Occipital lobe (tissue), 2 donors: Measurements from ENCODE around the gene KRTAP4-11. TPM values are rescaled to one million over a fixed set of nuclear protein-coding genes. Genes with fewer than 3 reads are reported as not detected.
"Not testable (repeated sequence)": the region's sequence is repeated elsewhere in the genome, so short reads cannot be mapped to it uniquely, and the experiment has no call there.

Experiments
- DNase-seq: peaks from one replicate; lab custom pipeline; 2025; lab: John Stamatoyannopoulos, UW
- total RNA-seq: library from RNA; depleted of rRNA; stranded (reverse); fragments of >200 nt; gene quantifications from one replicate; pipeline ENCODE4 v1.2.3, GENCODE V29; 2014

KRTAP4-11 gene
- total RNA-seq = not detected

DNA sequence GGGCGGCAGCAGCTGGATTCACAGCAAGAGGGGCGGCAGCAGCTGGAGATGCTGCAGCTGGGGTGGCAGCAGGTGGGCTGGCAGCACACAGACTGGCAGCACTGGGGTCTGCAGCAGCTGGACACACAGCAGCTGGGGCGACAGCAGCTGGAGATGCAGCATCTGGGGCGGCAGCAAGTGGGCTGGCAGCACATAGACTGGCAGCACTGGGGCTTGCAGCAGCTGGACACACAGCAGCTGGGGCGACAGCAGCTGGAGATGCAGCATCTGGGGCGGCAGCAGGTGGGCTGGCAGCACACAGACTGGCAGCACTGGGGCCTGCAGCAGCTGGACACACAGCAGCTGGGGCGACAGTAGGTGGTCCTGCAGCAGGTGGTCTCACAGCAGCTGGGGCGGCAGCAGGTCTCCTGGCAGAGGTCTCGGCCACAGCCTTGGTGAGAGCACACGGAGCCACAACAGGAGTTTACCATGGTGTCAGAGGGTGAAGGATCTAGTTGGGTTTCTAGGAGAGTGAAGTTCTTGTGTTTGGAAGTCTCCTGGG lies at the start of gene KRTAP4-11:
Gene KRTAP4-11, minus strand, starts transcription at position 528 of the 541 bp plus-strand sequence. Its CDS starts 58 bp downstream, at position 470.
- not testable (repeated sequence) for DNase-seq

DNA sequence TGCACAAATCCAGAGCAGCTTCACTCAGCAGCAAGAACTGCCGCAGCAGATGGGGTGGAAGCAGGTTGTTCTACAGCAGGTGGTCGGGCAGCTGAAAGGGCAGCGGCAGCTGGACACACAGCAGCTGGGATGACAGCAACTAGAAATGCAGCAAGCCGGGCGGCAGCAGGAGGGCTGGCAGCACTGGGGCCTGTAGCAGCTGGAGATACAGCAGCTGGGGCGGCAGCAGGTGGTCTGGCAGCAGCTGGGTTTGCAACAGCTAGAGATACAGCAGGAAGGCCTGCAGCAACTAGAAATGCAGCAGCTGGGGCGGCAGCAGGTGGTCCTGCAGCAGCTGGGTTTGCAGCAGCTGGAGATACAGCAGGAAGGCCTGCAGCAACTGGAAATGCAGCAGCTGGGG lies 49.4 kb upstream of the KRTAP4-11 start:
- DNase-seq = no peak

DNA sequence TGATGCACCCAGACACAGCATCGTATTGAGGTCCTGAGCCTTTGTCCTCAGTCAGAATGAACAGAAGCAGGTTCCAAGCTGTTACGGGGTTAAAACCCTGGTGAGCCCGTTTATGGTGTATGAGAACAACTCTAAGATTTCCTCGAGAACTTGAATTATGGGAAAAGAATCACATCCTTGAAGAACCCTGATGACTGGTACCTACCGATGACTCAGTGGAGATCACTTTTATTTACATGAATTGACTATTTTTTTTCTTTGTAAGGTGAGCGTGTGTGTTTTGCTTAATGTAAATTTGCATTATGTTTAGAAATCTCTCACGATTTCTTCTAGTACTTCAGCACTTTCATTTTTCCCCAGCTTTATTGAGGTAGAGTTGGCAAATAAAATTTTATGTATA lies 45.7 kb upstream of the KRTAP4-11 start:
- no peak for DNase-seq

DNA sequence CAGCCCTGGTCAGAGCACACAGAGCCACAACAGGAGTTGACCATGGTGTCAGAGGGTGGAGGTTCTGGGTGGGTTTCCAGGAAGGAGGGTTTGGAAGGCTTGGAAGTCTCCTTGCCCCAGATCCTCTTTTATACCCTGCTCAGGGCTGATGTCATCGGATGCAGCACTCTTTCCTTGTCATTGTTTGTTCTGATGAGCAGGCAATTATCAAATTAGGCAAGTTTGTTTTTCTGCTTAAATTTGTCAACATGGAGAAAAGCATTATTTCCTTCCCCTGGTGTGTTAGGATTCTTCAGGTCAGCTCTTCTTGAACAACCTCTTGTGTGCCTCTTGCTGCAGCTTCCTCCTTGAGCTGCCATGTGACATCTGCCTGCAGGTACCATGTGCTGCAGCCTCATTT lies 42.5 kb upstream of the KRTAP4-11 start, which contains the start of gene KRTAP4-4:
Gene KRTAP4-4, minus strand, starts transcription at position 101 of the 400 bp plus-strand sequence. Its CDS starts 57 bp downstream, at position 44.
- no peak for DNase-seq

DNA sequence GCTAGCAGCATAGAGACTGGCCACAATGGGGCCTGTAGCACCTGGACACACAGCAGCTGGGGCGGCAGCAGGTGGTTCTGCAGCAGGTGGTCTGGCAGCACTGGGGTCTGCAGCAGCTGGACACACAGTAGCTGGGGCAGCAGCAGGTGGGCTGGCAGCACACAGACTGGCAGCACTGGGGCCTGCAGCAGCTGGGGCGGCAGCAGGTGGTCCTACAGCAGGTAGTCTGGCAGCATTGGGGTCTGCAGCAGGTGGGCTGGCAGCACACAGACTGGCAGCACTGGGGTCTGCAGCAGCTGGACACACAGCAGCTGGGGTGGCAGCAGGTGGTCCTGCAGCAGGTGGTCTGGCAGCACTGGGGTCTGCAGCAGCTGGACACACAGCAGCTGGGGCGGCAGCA lies 42.0 kb upstream of the KRTAP4-11 start:
- not testable (repeated sequence) for DNase-seq

DNA sequence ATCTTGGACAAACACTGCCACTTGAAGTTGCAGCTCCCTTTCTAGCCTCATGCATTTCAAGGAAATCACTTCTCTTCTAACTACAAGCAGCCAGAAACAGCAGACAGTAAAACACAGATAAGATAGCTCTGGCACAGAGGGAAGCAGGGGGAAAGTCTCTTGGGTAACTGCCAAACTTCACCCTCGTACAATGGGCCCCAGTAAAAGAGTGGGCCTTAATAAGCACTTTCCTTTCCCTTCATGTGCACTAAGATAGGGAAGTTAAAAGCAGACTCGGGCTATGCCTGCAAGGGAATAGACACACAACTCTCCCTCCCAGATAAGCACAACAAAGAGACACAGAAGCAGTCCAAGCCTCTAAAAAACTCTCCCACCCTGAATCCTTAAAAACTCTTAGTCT lies 35.7 kb upstream of the KRTAP4-11 start:
- DNase-seq = no peak

DNA sequence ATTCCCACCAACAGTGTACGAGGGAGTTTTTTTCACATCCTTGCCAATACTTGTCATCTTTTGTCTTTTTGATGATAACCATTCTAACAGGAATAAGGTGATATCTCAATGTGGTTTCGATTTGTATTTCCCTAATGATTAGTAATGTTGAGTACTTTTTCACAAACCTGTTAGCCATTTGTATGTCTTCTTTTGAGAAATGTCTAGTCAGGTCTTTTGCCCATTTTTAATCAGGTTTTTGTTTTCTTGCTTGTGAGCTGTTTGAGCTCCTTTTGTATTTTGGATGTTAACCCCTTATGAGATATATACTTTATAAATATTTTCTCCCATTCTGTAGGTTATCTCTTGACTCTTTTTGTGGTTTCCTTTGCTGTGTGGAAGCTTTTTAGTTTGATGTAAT lies 33.4 kb upstream of the KRTAP4-11 start:
- DNase-seq = no peak

DNA sequence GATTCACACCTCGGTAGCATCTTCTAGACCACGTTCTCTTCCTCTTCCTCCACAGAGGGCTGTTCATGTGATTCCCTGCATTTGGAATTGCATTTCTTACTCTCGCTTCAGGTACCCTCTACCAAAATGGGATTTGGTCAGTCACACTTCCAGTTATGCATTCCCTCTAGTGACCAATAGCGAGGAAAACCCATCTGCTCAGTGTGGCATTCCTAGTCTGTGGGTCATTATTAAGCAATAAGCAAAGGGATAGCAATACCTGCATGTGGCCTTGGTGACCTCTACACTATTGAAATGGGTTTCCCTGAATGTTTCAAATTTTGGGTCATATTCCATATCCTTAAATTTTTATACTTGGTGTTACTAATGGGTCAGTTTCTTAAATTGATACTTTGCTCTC lies 31.9 kb upstream of the KRTAP4-11 start:
- no peak for DNase-seq

DNA sequence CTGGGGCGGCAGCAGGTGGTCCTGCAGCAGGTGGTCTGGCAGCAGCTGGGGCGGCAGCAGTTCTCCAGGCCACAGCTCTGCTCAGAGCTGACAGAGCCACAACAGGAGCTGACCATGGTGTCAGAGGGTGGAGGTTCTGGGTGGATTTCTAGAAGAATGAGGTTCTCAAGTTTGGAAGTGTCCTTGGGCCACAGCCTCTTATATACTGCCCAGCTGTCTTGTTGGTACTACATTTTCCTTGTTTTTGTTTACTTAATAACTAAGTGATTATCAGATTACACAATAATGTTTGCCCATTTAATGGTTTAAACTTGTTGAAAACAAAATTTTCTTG lies 31.4 kb upstream of the KRTAP4-11 start, which contains the start of gene KRTAP4-5:
Gene KRTAP4-5, minus strand, starts transcription at position 174 of the 334 bp plus-strand sequence. Its CDS starts 58 bp downstream, at position 116.
- DNase-seq = no peak

DNA sequence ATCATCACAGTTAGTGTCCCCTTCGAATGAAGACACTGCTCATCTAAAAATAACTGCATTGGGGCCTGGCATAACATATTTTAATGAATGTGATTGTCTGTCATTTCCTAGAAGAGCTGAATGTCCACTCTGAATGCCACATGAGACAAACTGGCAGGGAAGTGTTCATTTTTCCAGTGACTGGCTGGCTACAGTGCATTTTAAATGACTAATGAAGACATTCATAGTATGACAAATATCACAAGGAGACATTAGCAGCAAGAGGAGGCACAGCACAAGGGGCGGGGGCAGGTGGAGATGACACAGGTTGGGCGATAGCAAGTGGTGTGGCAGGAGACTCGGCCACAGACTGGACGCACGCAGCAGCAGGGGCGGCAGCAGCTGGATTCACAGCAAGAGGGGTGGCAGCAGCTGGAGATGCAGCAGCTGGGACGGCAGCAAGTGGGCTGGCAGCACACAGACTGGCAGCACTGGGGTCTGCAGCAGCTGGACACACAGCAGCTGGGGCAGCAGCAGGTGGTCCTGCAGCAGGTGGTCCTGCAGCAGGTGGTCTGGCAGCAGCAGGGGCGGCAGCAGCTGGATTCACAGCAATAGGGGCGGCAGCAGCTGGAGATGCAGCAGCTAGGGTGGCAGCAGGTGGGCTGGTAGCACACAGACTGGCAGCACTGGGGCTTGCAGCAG lies 30.9 kb upstream of the KRTAP4-11 start:
- not testable (repeated sequence) for DNase-seq

DNA sequence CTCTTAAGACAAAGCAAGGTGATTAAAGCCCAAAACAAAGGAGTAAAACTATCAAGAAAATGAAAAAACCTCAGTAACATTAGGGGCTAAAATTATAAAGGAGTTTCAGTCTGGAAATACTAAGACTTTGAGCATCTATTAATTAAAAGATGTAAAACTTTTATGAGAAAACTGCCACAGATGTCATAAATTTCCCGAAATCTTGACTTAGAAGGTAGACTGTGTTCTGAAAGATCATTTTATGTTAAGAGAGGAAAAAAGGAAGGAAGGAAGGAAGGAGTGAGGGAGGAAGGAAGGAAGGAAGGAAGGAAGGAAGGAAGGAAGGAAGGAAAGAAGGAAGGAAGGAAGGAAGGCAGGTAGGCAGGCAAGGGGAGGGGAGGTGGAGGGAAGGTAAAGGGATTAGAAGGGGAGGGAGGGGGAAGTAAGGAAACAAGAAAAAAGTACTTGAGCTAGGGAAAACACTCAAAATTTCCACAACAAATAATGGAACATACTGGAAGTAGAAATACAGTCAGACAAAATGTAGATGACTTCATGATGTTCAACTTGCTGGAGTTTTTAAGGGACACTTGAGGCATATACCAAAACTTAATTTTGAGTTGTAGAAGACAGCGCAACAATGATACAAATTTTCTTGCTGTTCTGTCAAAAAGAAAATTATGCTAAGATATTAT lies 29.5 kb upstream of the KRTAP4-11 start:
- DNase-seq = no peak

DNA sequence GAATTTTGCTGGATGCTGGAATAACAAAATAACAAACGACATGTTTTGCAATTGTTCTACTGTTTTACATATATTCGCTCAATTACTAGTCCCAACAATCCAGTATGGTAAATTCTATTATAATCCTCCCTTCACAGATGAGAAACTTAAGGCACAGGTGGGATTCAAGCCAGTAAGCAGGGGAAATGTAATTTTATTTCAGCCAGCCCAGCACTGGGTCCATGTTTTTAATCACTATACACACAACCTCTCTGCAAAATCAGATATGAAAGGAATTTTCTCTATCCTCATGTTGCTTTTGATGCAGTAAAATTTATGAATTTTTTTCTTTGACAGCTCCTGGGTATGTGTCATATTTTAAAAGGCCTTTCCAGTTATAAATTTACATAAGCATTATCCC lies 27.1 kb upstream of the KRTAP4-11 start:
- no peak for DNase-seq

DNA sequence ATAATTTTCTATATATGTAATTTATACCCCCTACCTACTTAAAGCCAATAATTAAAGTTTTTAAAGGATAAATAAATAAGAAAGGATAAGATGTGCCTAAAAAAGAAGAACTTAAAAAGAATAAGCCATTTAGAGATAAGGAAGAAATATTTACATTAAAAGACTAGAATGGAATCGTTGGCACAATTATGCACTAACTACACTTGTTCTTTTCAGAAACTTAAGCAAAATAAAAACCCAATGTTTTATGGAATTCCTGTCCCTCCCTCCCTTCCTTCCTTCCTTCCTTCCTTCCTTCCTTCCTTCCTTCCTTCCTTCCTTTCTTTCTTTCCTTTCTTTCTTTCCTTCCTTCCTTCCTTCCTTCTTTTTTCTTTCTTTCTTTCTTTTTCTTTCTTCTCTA lies 26.7 kb upstream of the KRTAP4-11 start:
- DNase-seq = no peak

DNA sequence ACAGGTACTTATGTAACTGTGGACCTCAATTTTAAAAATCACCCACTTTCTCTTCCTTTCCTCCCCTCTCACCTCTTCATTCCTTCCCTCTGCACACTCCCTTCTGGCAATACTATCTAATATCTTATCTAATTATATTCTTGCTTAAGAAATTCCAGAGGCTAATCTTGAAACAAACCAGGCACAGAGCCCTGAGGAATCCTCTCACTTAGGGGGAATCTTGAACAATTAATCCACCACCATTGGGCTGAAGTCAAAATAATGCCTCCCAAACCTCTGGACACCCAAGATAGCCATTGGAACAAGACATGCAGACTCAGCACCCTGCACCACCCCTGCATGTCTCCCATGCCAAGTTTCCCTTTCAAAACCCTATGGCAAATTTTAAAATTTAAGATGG lies 23.2 kb upstream of the KRTAP4-11 start:
- no peak for DNase-seq

DNA sequence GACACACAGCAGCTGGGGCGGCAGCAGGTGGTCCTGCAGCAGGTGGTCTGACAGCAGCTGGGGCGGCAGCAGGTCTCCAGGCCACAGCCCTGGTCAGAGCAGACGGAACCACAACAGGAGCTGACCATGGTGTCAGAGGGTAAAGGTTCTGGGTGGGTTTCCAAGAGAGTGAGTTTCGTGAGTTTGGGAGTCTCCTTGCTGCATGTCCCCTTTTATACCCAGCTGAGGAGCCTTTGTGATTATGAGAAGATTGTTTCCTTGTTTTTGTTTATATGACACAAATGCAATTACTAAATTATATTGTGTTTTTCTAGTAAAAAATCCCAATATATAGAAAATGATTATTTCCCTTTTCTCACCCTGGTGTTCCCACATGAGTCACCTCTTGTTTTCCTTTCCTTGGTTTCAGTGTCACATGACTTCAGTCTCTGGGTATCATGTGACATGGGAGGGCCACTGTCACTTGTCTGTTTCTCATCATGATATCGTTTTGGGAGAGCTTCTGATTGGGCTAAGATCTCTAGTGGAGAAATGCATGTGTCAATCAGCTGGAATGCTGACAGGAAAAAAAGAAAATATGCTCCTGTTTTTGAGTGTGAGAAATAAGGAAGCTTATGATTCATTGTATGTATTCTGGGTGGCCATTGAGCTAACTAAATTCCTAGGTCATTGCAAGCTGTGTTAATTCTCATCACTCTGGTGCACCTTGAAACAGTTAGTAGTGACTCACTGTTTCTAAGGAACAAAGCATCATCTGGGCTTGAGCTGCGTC lies 22.4 kb upstream of the KRTAP4-11 start, which contains the start of gene KRTAP4-6:
Gene KRTAP4-6, minus strand, starts transcription at position 185 of the 772 bp plus-strand sequence. Its CDS starts 57 bp downstream, at position 128.
- no peak for DNase-seq

DNA sequence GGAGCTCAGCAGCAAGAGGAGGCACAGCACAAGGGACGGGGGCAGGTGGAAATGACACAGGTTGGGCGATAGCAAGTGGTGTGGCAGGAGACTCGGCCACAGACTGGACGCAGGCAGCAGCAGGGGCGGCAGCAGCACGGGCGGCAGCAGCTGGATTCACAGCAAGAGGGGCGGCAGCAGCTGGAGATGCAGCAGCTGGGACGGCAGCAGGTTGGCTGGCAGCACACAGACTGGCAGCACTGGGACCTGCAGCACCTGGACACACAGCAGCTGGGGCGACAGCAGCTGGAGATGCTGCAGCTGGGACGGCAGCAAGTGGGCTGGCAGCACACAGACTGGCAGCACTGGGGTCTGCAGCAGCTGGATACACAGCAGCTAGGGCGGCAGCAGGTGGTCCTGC lies 21.7 kb upstream of the KRTAP4-11 start:
- not testable (repeated sequence) for DNase-seq

DNA sequence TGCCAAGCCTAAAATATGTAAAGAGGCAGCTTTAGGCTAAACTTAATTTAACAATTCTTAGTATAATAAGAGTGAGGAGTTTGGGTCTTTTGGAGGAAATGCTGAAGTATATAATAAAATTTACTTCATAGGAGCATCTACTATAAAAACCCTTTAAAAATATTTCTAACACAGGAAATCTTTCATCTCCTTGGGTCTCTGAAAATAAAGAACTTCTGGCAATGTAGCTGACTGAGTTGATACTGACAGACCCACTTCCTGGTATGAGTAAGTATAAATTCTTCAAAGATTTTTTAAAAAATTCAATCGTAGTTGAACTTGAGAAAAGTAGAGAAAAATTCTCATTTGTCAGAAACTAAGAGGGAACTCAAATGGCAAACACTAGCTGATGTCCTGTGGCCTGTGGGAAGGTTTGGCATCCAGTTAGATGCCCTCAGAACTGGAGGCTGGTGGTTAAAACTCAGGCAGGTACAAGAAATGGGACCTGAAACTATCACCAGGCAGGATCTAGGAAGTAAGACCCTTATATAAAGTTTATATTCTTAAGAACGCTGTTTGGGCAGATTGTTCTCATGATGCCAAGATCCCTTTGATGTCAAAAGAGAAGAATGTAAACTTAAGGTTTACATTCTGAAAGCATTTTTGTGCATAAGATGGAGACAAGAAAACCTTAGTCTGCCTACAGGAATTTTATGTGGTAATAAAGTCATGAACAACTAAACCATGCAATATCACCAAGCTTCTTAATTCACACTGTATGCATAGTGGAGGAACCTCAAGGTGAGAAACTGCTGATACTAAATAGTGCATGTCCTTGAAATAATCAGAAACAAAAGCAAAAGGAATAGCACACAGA lies 15.9 kb upstream of the KRTAP4-11 start:
- DNase-seq = no peak

DNA sequence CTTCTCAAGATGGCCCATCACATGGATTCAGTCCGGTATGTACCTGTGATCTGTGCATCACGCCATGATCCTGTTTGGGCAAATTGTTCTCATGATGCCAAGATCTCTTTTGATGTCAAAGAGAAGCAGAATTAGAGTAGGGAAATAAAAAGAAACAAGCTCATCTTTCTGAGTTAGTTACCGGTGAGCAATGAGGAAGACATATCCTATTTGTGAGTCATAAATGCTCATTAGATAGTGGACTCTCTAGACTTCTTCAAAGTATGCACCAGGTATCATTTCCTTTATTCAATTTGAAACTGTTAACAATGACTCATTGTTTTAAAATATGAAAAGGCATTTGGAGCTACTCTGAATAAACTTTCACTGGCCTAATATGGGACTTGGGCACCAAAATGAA lies 13.8 kb upstream of the KRTAP4-11 start:
- no peak for DNase-seq

DNA sequence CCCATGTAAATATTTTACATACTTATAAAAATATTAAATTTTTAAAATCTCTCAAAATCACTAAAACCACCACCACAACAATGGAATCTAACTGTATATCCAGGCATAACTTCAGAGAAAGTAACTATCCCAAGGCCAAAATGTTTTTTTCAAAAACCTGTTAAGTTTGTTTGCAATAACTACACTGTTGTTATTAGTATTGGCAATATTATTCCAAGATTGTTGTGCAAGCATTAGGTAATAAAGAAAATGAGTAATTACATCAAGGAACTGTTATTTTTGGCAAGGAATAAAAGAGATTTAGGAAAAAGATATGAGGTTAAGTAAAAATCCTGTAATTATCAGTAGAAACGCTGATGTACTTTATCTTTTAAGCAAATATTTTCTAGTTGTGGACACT lies 9.2 kb upstream of the KRTAP4-11 start:
- DNase-seq = no peak

DNA sequence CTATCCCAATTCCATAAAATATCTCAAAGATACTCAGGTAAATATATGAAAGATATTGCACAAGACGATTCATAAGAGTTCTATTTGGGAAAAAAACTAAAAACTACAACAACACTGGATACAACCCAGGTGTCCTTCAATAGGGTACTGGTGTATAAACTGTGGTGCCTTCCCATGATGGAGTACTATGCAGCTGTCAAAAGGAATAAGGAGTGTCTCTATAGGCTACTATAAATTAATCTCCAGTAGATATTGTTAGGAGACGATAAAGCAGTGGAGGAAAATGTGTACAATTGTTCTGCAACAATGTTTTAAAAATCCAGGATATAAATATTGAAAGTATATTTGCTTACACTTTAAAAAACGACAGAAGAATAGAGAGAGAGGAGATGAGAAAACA lies 8.2 kb upstream of the KRTAP4-11 start:
- no peak for DNase-seq

DNA sequence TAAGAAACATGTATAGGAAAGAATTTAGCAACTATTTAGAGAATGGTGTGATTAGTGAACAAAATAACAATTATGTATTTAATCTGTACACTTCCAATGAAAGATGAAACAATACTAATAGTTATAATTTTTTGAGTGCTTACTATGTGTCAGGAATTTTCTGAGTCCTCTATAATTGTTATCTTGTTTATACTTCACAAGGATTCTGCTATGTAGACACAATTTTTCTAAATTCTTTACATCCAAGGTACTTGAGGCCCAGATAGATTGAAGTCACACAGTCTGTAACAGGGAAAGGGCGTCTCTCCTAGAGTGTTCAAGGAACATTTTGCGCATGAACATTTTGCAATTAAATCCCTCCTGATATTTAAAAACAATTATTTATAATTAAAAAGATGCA lies 6.9 kb upstream of the KRTAP4-11 start:
- no peak for DNase-seq
